Measurements from ENCODE around the gene WARS2. TPM values are rescaled to one million over a fixed set of nuclear protein-coding genes. Genes with fewer than 3 reads are reported as not detected.
"Not testable (repeated sequence)": the region's sequence is repeated elsewhere in the genome, so short reads cannot be mapped to it uniquely, and the experiment has no call there.

WARS2 gene
- total RNA-seq, 1 donor from 2014 or later, result 14.1 TPM

DNA sequence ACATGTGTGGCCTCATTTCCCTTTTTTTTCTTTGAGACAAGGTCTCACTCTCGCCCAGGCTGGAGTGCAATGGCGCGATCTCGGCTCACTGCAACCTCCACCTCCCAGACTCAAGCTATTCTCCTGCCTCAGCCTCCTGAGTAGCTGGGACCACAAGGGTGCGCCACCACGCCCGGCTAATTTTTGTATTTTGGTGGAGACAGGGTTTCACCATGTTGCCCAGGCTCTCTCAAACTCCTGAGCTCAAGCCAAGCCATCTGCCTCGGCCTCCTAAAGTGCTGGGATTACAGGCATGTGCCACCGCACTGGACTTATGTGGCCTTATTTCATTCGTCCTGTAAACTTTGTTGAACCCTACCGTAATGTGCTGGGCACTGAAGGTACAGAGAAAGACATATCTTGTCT lies 569 bp upstream of the WARS2 start:
- intact Hi-C loops (cut with micrococcal nuclease), result loop anchor here (10.0 kb wide), 1 partner anchor 1536 kb away; the partner anchor contains the start of gene TENT5C

DNA sequence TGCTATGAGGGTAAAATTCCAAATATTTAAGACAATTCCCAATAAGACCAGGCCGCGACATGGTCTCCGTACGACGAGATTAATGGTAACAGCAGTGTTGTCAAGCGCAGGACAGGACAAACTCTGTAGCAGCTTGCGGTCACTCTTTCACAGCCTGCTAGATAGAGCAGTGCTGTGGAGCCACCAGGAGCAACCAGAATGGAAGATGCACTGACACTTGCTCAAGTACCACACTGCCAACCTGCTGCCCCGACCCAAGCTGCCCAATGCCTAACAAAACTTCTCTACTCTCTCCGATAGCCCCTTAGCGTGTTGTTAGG lies 636 bp downstream of the WARS2 start:
- intact Hi-C loops (cut with micrococcal nuclease), result loop anchor here (1.0 to 10.0 kb wide), 2 partner anchors 1211 to 1535 kb away; partner anchors contain the start of genes GDAP2, TENT5C and WDR3

DNA sequence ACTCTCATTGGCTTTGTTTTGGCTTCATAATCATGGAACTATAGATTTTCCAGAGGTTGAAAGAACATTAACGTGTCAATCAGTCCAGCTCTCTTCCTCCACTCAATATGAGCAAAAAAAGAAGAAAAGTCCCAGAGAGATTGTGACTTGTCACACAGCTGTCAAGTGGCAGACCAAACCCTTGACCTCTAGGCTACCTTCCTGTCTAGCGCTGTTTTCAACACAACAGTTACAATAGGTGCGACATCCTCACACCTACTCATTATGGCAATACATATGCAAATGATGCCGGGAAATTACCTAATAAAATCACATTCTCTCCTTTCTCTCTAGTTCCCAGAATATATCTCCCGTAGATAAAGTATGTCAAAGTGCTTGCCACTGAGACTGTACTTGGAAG lies 1.1 kb downstream of the WARS2 start:
- intact Hi-C loops (cut with micrococcal nuclease), result no loop called here

DNA sequence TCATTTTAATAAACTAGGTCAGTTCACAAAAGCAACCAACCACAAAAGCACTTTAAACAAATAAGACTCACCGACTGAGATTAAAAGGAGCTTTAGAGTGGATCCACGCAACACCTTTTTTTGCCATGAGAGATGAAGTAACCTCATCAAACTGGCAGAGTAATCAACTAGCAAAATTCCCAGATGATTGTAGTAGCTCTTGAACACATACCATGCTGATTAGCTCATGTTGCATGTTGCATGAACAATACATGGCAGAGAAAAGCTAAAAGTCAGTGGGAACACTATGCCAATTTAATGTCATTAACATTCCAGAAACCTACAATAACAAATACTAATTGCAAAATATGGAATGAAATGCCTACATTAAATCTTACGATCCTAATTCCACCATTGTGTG lies 4.1 kb downstream of the WARS2 start:
- intact Hi-C loops (cut with micrococcal nuclease), result no loop called here

DNA sequence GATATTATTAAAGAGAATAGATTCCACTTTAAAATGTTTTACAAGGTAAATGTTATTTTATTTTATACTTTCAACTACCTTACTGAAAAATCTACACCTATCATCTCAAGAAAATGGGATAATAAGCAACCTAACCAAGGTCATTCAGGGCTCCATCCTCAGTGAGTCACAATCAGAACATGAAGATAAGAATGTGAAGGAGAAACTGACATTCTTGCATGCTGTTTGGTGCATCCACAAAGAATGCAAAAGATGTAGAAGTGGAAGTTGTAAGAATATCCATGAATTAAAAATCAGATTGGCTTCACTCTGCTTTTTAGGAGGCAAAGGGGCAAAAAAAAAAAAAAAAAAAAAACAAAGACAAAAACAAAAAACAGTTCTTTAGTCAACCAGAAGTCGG lies 6.5 kb downstream of the WARS2 start:
- intact Hi-C loops (cut with micrococcal nuclease), result no loop called here

DNA sequence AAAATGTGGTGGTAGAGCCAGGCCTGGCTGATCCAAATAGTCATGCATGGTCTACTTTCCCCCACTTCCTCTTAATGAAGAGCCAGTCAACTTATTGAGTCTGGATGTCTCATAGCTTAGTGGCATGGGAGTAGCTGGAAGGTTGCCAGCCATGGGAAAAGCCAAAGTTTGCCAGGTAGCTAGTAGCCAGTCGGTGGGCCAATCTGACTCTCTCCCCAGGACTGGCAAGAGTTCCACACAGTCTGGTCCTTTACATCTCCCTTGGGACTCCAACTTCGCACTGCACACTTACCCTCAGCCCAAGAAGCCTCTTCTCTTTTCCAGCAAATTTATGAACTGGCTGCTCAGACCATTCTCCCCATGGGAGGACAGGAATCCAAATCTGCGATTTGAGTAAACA lies 8.3 kb downstream of the WARS2 start:
- intact Hi-C loops (cut with micrococcal nuclease), result no loop called here

DNA sequence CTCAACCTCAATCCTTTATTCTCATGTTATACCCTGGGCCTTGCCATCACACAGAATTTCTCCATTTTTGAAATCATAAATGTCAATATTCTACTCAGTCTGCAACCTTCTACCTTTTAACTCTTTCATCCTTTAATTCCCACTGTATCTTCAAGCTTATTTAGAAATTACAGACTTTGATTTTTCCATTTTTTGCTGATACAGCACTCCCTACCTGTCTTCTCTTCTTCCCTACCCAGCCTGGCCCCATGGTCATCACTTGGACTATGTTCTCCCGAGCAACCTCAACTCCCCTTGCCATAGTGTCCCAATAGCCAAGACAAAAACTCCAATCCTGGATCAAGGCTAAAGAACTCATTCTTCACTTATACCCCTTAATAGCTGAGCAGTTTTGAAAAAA lies 14.6 kb downstream of the WARS2 start:
- intact Hi-C loops (cut with micrococcal nuclease), result no loop called here

DNA sequence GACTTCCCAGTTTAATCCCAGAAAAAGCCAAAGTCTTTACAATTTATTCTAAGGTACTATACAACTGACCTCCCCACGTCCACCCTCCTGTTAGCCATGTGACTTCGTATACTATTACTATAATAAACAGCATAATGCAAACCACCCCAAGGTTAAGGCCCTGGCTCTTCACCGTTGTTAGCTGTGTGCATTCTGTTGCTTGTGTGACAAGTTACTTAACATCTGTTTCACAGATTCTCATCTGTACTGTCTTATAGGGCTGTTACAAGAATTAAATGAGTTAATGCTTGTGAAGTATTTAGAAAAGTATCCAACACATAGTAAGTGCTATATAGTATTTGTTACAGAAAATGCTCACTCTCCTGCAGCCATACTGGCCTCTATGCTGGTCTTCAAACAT lies 15.7 kb downstream of the WARS2 start:
- intact Hi-C loops (cut with micrococcal nuclease), result no loop called here

DNA sequence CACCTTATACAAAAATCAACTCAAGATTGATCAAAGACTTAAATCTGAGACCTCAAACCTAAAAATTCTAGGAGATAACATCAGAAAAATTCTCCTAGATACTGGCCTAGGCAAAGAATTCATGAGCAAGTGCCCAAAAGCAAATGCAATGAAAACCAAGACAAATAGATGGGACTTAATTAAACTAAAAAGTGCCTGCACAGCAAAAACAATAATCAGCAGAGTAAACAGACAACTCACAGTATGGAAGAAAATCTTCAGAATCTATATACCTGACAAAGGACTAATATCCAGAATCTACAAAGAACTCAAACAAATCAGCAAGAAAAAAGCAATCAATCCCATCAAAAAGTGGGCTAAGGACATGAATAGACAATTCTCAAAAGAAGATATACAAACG lies 18.6 kb downstream of the WARS2 start:
- intact Hi-C loops (cut with micrococcal nuclease), result not testable (repeated sequence)

DNA sequence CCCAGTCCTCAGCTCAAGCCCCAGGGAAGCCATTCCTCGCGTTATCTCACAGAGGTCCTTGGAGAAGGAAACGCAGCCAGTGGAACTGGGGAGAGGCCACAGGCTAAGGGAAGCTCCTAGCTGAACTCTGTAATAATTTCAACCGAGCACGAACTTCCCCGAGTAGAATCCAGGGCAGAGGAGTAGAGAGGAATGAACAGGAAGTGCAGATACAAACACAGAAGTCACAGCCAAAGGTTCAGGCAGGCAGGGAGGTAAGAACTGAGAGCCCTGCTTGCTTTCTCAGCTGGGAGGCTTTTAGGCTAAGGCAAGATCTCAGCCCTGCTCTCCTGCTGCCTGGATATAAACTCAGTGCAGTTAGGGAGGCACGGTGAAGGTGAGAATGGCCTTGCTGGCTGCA lies 23.7 kb downstream of the WARS2 start:
- intact Hi-C loops (cut with micrococcal nuclease), result no loop called here

DNA sequence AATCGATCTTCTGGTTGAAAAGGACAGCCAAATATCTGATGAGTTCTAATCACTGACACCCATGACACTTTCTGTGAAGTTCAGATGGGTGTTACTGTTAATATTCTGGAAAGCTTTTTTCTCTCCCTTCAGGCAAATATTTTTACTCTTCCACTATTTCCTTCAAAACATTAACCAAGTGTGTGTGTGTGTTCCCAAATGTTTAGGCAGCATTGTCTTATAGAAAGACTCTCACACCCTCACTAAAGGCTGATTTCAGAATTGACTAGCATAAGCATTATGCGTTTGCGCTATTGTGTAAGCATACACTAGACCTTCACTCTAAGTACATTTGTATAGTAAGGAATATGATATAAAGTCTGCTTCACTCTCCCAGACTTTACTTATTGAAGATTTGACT lies 24.7 kb downstream of the WARS2 start:
- intact Hi-C loops (cut with micrococcal nuclease), result no loop called here

DNA sequence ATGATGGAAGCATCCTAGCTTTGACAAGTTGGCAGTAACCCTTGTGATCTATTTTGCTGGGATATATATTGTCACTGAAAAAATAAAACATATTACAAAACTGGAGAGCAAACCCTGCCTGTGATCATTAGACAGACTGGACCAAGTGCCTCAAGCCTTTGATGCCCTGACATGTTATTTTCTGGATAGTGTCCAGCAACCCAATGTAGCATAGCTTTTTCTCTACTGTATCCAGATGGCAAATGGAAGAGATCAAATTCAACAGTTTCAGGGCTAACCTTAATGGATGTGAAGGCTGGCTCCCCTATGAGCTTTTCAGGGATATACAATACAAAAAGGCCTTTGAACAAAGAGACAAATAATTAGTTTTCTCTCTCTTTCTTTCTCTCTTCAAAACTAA lies 25.1 kb downstream of the WARS2 start:
- intact Hi-C loops (cut with micrococcal nuclease), result no loop called here

DNA sequence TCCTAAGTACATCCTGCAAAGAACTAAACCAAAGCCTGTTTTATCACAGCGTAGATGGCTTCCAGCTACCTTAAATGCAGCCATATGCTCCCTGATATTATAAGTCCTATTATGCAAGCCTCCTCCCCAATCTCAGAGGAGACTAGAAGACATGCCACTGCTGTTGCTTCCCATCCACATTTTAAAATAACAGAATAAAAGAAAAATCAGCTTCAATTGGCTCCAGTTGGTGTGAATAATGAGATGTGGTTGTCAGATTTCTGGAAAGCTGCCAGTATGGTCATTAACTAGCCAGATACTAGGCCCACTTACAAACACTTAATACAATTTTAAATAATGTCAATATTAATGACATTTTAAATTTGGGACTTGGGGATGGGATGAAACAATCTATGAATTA lies 25.7 kb downstream of the WARS2 start:
- intact Hi-C loops (cut with micrococcal nuclease), result no loop called here

DNA sequence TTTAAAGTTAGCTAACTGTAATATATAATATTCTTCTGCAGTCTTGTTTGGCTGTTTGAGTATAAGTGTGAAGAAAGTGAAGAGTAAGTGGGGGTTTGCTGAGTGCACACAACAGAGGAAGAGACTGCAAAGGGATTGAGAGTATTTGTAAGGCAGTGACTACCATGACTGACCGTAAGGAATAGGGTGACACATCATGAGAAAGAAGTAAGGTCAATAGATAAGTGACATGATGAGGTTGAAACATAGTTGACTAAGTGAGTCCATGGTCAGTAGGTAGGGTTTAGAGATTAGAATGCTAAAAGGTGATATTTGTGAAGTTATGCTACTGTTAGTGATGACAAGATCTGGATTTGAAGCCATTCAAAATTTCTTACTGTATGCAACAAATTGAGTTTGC lies 27.7 kb downstream of the WARS2 start:
- intact Hi-C loops (cut with micrococcal nuclease), result no loop called here

DNA sequence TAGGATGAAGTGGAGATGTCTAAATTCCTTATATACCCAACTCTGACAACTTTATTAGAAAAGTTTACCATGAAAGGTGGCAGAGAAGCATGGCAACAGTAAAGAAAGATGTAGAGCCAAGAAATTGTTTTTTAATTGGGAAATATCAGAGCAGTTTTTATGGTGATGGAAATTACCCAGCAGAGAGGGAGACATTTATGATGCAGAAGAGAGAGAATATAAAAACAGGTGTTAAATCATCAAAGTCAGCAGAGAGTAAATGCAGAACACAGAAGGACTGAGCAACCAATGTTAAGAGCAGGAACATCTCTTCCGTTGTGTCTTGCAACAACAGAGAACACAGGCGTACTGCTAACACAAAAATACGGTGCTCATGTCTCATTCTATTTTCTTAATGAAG lies 28.2 kb downstream of the WARS2 start:
- intact Hi-C loops (cut with micrococcal nuclease), result no loop called here

DNA sequence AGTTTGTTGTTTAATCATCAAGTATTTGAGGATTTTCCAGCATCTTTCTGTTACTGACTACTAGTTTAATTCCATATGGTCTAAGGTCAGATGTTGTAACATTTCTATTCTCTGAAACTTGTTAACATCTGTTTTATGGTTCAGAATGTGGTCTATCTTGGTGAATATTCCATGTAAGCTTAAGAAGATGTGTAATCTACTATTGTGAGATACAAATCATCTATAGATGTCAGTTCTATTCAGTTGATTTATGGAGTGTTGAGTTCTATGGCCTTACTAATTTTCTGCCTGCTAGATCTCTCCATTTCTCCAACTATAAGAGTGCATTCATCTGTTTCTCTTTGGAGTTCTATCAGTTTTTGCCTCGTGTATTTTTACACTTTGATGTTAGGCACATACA lies 31.5 kb downstream of the WARS2 start:
- intact Hi-C loops (cut with micrococcal nuclease), result no loop called here

DNA sequence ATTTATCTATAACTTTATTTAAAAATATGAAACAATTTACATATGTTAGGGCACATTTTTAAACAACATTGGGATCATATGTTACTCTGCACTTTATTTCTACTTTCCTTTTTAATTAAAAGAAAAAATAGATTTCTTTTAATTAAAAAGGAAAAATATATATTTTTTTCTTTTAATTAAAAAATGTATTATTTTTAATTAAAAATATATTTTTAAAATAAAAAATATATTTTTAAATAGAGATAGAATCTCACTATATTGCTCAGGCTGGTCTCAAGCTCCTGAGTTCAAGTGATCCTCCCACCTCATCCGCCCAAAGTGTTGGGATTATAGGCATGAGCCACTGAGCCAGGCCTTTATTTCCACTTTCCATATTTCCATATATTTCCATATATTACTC lies 36.7 kb downstream of the WARS2 start:
- intact Hi-C loops (cut with micrococcal nuclease), result no loop called here

DNA sequence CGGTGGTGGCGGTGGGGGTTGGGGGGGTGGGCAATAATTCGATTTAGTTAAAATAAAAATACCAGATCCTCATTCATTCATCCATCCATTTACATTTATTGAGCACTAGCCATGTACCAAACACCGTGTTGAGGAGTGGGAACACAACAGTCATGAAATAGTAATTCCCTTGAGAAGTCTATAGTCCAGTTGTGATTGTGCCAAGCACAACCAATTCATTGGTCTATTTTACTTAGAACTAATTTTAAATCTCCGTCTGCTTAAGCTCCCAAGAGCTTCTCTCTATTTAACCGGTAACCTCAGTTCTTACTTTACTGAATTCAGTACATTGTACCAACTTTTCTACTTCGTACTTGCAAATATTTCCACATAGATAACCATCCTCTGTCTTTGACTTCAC lies 38.4 kb downstream of the WARS2 start:
- intact Hi-C loops (cut with micrococcal nuclease), result no loop called here

DNA sequence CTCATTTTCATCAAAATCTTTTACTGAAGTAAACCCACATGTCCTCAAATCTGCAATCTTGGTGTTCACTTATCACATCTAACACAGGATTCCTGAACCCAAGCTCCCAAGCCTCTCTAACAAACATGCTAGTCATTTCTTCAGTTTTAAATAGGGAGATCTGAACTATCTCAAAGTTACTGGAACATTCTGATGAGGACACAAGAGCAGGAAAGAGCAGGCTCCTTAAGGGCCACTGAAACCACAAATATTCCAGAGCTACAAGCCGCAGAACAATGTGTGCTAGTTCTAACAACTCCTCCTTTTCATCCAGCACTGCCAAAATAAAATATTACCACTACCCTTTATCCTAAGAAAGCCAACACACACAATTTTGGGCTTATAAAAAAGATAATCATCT lies 38.9 kb downstream of the WARS2 start:
- intact Hi-C loops (cut with micrococcal nuclease), result no loop called here

DNA sequence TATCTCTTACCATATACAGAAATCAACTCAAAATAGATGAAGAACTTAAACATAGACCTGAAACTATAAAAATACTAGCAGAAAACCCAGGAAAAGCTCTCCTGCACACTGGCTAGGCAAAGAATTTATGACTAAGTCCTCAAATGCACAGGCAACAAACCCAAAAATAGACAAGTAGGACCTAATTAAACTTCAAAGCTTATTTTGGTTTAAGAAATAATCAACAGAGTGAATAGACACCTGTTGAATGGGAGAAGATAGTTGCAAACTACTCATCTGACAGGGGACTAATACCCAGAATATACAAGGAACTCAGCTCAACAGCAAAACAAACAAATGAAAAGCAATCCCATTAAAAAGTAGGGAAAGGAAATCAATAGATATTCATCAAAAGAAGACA lies 40.7 kb downstream of the WARS2 start:
- intact Hi-C loops (cut with micrococcal nuclease), result no loop called here

DNA sequence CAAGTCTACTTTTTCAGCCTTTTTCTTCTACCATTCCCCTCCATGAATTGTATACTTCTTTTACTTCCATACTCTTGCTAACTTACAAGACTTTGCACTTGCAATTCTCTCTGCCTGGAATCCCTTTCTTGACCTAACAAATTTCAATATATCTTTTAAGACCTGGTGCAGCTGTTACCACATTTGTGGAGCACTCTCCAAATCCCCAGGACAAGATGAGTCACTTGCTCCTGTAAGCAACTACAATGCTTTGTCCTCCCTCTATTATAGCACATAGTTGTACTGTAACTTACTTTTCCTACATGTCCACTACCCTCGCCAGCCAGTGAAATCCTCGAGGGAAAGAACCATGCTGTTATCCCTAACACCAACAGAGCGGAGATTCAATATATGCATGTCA lies 43.1 kb downstream of the WARS2 start:
- intact Hi-C loops (cut with micrococcal nuclease), result no loop called here

DNA sequence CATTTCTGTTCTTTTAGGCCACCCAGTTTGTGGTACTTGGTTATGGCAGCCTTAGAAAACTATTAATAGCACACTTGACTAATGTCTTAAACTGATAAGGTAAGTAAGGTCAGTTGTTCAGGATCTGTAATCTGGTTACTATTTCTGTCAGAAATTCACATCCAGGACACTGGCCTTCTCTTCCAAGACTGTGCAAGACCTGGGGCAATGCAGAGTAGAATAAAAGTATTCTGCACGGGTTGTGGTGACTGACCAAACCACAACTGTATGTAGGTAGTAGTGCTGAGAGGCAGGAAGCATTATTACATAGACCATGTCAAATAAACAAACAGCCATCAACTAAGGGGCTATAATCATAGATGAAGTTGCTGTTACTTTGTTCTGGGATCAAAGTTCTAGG lies 46.7 kb downstream of the WARS2 start:
- intact Hi-C loops (cut with micrococcal nuclease), result no loop called here

DNA sequence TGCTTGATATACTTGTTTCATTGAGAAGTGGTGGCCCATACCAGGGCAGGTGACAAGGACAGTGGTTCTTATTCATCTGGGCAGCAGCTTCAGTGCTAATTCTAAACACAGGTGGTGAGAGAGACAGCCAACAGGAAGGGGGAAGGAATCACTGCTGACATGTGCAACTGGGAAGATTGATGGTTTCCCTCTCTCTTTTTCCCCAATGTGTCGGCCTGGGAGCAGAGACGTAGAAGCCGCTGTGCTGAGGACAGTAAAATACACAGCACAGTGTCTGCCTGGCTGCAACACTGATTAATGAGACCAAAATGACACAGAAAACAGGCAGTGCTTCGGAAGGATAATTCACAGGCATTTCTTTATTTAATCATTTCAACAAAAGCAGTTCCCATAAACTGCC lies 48.8 kb downstream of the WARS2 start:
- intact Hi-C loops (cut with micrococcal nuclease), result no loop called here

DNA sequence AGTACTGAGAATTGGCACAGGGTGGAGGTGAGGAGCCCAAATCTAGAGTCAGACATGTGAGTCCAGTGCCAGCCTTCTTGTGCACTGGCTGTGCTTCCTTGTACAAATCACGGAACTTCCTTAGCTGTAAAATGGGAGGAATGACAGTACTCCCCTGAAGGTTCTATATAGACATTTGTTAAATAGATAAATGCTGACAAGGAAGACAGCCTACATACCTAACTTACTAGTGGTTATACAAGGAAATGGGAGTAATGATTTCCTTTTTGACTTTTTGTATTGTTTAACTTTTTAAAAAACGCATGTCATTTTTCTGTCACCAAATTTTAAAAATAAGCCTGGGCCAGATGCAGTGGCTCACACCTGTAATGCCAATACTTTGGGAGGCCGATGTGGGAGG lies 50.2 kb downstream of the WARS2 start:
- intact Hi-C loops (cut with micrococcal nuclease), result no loop called here

DNA sequence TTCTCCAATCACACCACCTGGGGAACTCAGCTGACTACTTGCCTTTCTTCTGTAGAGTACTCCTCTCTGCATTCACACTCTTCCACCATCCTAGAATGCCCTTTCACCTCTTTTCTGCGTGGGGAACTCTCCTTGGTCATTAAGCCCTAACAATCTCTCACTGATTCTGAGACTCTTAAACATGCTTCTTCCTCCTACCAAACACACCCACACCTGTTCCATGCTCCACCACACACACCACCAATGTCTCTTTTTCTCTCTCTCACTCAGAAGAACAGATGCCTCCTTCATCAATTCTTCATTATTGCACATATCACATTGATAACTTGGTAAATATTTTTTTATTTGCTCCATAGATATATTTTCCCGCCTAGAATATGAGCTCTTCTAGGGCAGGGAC lies 53.6 kb downstream of the WARS2 start:
- intact Hi-C loops (cut with micrococcal nuclease), result no loop called here

All from T-helper 2 cell treated with Interferon-gamma antibody and Interleukin-4, amounts not matched to agents 100 ng/mL and 5 ng/mL, for 36 hours (primary cell).